ENCODE measurements around the gene ORMDL3. TPM values are rescaled to one million over a fixed set of nuclear protein-coding genes. Genes with fewer than 3 reads are reported as not detected.
A peak's percentile ranks its signal among the peaks of the same experiment; 100 is the strongest.

The ORMDL3 gene
- total RNA-seq, 4 donors from 2014 or later = 78.5 to 338 (median 163) TPM

- DNase-seq (ENCODE audit: low spot score) (no peak), ATAC-seq (ENCODE audit: low FRiP score) (no peak)
- TF ChIP-seq, protein P1, sequence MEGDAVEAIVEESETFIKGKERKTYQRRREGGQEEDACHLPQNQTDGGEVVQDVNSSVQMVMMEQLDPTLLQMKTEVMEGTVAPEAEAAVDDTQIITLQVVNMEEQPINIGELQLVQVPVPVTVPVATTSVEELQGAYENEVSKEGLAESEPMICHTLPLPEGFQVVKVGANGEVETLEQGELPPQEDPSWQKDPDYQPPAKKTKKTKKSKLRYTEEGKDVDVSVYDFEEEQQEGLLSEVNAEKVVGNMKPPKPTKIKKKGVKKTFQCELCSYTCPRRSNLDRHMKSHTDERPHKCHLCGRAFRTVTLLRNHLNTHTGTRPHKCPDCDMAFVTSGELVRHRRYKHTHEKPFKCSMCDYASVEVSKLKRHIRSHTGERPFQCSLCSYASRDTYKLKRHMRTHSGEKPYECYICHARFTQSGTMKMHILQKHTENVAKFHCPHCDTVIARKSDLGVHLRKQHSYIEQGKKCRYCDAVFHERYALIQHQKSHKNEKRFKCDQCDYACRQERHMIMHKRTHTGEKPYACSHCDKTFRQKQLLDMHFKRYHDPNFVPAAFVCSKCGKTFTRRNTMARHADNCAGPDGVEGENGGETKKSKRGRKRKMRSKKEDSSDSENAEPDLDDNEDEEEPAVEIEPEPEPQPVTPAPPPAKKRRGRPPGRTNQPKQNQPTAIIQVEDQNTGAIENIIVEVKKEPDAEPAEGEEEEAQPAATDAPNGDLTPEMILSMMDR (IDR thresholded peaks at IDR 0.05) = no peak
These were observed 2.4 kb upstream of the ORMDL3 start for GRCh38 chr17:39929646-39930407.

- DNase-seq (ENCODE audit: low spot score) (no peak), ATAC-seq (ENCODE audit: low FRiP score) (peak; percentile 27)
- TF ChIP-seq, protein P1 (IDR thresholded peaks at IDR 0.05) = no peak
These were observed 1.7 kb upstream of the ORMDL3 start for GRCh38 chr17:39928858-39929645.

DNA sequence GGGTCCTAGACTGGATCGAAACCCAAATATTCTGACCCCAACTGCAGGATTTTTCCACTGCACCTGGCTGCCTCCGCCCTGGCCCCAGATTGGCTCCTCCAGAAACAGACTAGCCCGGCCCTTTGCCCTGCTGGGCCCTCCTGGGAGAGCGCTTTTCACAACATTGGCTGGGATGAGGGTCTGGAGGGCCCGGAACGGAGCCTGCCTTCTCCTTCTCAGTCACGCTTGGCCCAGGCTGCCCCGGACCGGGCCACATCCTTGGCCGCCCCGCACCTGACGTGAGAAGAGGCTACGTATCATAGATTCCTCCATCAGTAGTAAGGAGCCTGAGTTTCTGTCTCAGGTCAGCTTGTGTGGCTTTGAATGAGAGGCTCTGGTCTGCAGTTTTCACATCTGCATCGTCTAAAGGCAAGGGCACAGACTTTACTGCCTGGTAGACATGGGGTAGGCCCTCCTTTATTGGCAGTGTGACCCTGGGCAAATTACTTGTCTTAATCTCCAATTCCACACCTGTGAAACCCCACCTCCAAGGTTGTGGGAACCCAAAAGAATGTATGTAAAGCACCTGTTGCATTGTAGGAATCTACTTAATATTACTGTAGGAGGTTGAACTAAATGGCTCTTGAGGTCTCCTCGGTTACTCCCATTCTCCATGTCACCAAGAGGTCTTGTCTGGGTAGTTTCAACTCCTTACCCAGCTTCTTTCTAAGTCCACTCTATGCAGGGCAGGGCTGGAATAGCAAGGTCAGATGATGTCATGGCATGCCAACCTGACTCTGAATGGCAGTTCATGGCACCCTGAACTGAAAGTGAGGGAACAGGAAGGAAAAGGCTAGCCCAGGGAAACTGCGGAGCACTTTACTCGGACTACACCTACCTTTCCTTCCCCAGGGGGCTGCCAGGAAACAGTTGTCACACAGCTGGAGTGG is 792 bp upstream of the ORMDL3 start:
- peak; percentile 34 for ATAC-seq (ENCODE audit: low FRiP score)
- TF ChIP-seq, protein P1 (IDR thresholded peaks at IDR 0.05) = no peak

GRCh38 chr17:39926588-39927100 is 757 bp downstream of the ORMDL3 start:
- ATAC-seq (ENCODE audit: low FRiP score) = peak; percentile 17
- DNase-seq (ENCODE audit: low spot score) = no peak
- TF ChIP-seq, protein P1 (IDR thresholded peaks at IDR 0.05) = no peak

More for the DNA sequence above, 792 bp upstream of the ORMDL3 start:
- peak; percentile 32 for DNase-seq (ENCODE audit: low spot score)

DNA sequence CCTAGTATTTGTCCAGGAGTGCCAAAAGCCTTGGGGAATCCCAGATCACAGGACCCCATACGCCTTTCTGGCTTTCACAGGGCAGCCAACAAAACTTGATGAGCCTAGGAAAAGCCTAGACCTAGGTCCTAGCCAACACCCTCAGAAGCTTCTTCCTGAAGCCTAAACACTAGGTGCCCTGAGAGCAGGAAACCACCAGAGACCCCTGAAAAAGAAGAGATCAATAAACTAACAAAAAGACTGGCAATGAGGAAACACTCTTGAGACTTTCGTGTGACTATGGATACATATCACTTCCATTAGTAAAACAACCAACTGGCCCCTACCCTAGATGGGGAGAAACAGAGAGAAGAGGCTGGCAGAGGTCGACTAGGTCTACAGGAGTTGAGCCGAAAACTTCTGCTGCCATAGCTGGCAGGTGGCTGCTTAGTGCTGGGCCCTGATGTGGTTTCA is 1.2 kb downstream of the ORMDL3 start:
- no peak for DNase-seq (ENCODE audit: low spot score)
- TF ChIP-seq, protein P1 (IDR thresholded peaks at IDR 0.05) = no peak
- ATAC-seq (ENCODE audit: low FRiP score) = peak; percentile 2

All from omental fat pad (tissue), 4 donors.